A673 (cell line): ENCODE measurements around the gene ENSA.

Experiments
- EZH2 ChIP-seq: fragments of 200-600 bp; sonication (generic); IDR thresholded peaks from 2 replicates; pipeline ENCODE4 v1.6.1; 2017; ENCODE audit warnings: borderline replicate concordance, low read depth, mild to moderate bottlenecking, mixed read lengths, antibody characterized with exemption, low read length; ENCODE audit not compliant: poor library complexity, severe bottlenecking
- TF ChIP-seq, protein P1 (sequence below): fragments of 300-800, 200-600 bp; sonication (generic); conservative IDR thresholded peaks from 2 replicates; pipeline ENCODE4 v1.5.1; 2017; ENCODE audit warnings: low read depth, mild to moderate bottlenecking, antibody characterized with exemption, low read length, moderate library complexity, mixed read lengths

DNA sequence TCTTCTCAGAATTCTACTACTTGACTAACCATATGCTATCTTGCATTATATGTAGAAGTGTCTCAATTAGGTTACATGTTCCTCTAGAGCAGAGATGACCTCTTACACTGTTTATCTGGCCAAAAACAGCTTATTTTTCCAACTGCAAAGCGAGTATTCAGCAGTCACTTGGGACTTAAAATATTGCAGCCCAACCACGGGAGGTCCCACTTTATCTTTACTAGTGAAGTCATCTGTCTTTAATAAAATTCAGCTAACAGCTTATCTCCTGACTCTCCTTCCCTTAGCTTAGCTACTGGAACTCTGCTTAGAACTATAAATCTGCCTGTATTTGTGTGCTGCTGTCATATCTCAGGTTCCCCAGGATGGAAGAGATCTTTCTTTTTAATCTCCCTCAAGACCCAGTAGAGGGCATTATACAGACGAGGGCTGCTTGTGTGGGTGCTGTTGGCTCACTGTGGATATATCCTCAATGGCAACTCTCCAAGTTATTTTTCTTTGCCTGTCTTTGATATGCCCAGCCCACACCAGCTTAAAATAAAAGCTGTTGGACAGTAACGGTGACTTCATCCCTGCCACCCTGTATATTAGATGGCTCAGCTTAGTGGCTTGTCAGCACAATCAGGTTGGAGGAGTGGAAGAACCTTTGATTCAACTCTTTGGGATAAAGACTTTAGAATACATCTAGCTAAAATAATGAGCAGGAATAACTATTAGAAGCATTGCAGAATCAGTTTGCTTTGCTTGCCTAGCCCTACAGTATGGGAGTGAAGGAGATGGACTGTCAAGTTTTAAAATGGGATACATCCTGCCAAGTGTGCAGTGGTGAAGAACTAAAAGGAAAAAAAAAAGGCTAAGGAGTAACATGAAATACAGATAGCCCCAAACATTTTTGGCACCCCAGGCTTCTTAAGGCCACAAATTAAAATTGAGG is 9.6 kb downstream of the ENSA start:
- TF ChIP-seq, protein P1, sequence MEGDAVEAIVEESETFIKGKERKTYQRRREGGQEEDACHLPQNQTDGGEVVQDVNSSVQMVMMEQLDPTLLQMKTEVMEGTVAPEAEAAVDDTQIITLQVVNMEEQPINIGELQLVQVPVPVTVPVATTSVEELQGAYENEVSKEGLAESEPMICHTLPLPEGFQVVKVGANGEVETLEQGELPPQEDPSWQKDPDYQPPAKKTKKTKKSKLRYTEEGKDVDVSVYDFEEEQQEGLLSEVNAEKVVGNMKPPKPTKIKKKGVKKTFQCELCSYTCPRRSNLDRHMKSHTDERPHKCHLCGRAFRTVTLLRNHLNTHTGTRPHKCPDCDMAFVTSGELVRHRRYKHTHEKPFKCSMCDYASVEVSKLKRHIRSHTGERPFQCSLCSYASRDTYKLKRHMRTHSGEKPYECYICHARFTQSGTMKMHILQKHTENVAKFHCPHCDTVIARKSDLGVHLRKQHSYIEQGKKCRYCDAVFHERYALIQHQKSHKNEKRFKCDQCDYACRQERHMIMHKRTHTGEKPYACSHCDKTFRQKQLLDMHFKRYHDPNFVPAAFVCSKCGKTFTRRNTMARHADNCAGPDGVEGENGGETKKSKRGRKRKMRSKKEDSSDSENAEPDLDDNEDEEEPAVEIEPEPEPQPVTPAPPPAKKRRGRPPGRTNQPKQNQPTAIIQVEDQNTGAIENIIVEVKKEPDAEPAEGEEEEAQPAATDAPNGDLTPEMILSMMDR: peak; percentile 63
- no peak for TF ChIP-seq EZH2
